GM21529 (cell line): ENCODE results near the gene SUN1.

Source experiments
- ATAC-seq: cut with Tn5 transposase; IDR thresholded peaks from one replicate; pipeline ENCODE4 v1.9.1; 2021; ENCODE audit not compliant: unreplicated experiment

Gene SUN1

GRCh38 chr7:875476-876076 is 43.3 kb downstream of the SUN1 start:
- ATAC-seq, result no peak

GRCh38 chr7:876077-876971 is 44.0 kb downstream of the SUN1 start, which contains the start of gene GET4:
Gene GET4 (plus strand): TSS chr7:876554. CDS start chr7:876646, 92 bp downstream.
- peak; percentile 74 for ATAC-seq

- ATAC-seq, result peak; percentile 27
These were observed 44.7 kb downstream of the SUN1 start for GRCh38 chr7:876972-877311.

- ATAC-seq, result no peak
These were observed 45.3 kb downstream of the SUN1 start for GRCh38 chr7:877312-878232.

GRCh38 chr7:879093-879492 is 46.8 kb downstream of the SUN1 start:
- ATAC-seq, result no peak

GRCh38 chr7:879706-880105 is 47.4 kb downstream of the SUN1 start:
- no peak for ATAC-seq

- no peak for ATAC-seq
These were observed 48.2 kb downstream of the SUN1 start for GRCh38 chr7:880450-880849.

GRCh38 chr7:881441-882234 is 49.4 kb downstream of the SUN1 start:
- ATAC-seq, result no peak

- ATAC-seq, result no peak
These were observed 50.2 kb downstream of the SUN1 start for GRCh38 chr7:882336-883035.

GRCh38 chr7:883055-884021 is 51.1 kb downstream of the SUN1 start:
- no peak for ATAC-seq

- ATAC-seq, result no peak
These were observed 52.1 kb downstream of the SUN1 start for GRCh38 chr7:884191-885003.

- no peak for ATAC-seq
These were observed 53.1 kb downstream of the SUN1 start for GRCh38 chr7:885261-885892.

GRCh38 chr7:885893-886625 is 53.8 kb downstream of the SUN1 start:
- no peak for ATAC-seq

GRCh38 chr7:886626-887487 is 54.6 kb downstream of the SUN1 start:
- ATAC-seq, result no peak

- ATAC-seq, result no peak
These were observed 55.2 kb downstream of the SUN1 start for GRCh38 chr7:887488-887820.
